ENCODE measurements around the gene SSR4. TPM values are rescaled to one million over a fixed set of nuclear protein-coding genes. Genes with fewer than 3 reads are reported as not detected.

SSR4 gene
- total and polyA plus RNA-seq, 2 of the 13 experiments (the other 11 are each of a cell fraction or from before 2014, with no cell fraction given), result 214 to 288 TPM

DNA sequence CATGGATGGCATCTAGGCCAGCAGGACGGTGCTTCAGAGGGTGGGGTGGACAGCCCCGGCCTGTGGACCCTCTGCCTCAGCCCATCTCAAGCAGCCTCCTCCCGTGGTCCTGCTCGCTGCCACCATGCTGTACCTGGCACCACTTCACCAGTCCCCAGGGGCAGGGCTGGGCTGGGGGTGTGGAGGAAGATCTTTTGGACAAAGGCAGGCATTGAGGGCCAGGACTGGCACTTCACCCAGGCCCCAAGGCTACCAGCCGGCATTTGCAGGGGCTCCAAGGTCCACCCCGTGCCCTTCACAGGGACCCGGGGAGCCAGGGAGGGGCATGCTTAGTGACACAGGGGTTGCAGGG is 29.7 kb upstream of the SSR4 start (continued):
- TF ChIP-seq, protein P1, sequence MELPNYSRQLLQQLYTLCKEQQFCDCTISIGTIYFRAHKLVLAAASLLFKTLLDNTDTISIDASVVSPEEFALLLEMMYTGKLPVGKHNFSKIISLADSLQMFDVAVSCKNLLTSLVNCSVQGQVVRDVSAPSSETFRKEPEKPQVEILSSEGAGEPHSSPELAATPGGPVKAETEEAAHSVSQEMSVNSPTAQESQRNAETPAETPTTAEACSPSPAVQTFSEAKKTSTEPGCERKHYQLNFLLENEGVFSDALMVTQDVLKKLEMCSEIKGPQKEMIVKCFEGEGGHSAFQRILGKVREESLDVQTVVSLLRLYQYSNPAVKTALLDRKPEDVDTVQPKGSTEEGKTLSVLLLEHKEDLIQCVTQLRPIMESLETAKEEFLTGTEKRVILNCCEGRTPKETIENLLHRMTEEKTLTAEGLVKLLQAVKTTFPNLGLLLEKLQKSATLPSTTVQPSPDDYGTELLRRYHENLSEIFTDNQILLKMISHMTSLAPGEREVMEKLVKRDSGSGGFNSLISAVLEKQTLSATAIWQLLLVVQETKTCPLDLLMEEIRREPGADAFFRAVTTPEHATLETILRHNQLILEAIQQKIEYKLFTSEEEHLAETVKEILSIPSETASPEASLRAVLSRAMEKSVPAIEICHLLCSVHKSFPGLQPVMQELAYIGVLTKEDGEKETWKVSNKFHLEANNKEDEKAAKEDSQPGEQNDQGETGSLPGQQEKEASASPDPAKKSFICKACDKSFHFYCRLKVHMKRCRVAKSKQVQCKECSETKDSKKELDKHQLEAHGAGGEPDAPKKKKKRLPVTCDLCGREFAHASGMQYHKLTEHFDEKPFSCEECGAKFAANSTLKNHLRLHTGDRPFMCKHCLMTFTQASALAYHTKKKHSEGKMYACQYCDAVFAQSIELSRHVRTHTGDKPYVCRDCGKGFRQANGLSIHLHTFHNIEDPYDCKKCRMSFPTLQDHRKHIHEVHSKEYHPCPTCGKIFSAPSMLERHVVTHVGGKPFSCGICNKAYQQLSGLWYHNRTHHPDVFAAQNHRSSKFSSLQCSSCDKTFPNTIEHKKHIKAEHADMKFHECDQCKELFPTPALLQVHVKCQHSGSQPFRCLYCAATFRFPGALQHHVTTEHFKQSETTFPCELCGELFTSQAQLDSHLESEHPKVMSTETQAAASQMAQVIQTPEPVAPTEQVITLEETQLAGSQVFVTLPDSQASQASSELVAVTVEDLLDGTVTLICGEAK (IDR thresholded peaks at IDR 0.05), result no peak
- TF ChIP-seq, protein P1 (CRISPR knock-in tag; IDR thresholded peaks at IDR 0.05), result no peak
- no peak for TF ChIP-seq AKAP8 (CRISPR knock-in tag; IDR thresholded peaks at IDR 0.05)
- TF ChIP-seq, protein P2, sequence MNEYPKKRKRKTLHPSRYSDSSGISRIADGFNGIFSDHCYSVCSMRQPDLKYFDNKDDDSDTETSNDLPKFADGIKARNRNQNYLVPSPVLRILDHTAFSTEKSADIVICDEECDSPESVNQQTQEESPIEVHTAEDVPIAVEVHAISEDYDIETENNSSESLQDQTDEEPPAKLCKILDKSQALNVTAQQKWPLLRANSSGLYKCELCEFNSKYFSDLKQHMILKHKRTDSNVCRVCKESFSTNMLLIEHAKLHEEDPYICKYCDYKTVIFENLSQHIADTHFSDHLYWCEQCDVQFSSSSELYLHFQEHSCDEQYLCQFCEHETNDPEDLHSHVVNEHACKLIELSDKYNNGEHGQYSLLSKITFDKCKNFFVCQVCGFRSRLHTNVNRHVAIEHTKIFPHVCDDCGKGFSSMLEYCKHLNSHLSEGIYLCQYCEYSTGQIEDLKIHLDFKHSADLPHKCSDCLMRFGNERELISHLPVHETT (CRISPR knock-in tag; conservative IDR thresholded peaks at IDR 0.05), result no peak
- TF ChIP-seq, protein P3, sequence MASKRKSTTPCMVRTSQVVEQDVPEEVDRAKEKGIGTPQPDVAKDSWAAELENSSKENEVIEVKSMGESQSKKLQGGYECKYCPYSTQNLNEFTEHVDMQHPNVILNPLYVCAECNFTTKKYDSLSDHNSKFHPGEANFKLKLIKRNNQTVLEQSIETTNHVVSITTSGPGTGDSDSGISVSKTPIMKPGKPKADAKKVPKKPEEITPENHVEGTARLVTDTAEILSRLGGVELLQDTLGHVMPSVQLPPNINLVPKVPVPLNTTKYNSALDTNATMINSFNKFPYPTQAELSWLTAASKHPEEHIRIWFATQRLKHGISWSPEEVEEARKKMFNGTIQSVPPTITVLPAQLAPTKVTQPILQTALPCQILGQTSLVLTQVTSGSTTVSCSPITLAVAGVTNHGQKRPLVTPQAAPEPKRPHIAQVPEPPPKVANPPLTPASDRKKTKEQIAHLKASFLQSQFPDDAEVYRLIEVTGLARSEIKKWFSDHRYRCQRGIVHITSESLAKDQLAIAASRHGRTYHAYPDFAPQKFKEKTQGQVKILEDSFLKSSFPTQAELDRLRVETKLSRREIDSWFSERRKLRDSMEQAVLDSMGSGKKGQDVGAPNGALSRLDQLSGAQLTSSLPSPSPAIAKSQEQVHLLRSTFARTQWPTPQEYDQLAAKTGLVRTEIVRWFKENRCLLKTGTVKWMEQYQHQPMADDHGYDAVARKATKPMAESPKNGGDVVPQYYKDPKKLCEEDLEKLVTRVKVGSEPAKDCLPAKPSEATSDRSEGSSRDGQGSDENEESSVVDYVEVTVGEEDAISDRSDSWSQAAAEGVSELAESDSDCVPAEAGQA (IDR thresholded peaks at IDR 0.05; ENCODE audit: low read depth), result no peak
- TF ChIP-seq, protein P3 (CRISPR knock-in tag; IDR thresholded peaks at IDR 0.05; ENCODE audit: borderline replicate concordance), result no peak
- TF ChIP-seq RCOR2 (CRISPR knock-in tag; IDR thresholded peaks at IDR 0.05), result no peak
- TF ChIP-seq MXI1 (IDR thresholded peaks at IDR 0.05; ENCODE audit: borderline replicate concordance, low read depth, low read length), result no peak
- no peak for TF ChIP-seq ZSCAN31 (CRISPR knock-in tag; IDR thresholded peaks at IDR 0.05; ENCODE audit: low read depth)
- peak; percentile 98 for TF ChIP-seq HNRNPL (IDR thresholded peaks at IDR 0.05; ENCODE audit: low read depth, low read length)
- TF ChIP-seq, protein P4, sequence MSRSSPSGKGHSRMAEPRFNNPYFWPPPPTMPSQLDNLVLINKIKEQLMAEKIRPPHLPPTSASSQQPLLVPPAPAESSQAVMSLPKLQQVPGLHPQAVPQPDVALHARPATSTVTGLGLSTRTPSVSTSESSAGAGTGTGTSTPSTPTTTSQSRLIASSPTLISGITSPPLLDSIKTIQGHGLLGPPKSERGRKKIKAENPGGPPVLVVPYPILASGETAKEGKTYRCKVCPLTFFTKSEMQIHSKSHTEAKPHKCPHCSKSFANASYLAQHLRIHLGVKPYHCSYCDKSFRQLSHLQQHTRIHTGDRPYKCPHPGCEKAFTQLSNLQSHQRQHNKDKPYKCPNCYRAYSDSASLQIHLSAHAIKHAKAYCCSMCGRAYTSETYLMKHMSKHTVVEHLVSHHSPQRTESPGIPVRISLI (CRISPR knock-in tag; IDR thresholded peaks at IDR 0.05; ENCODE audit: borderline replicate concordance), result no peak
- no peak for TF ChIP-seq REPIN1 (CRISPR knock-in tag; IDR thresholded peaks at IDR 0.05; ENCODE audit: borderline replicate concordance, low read depth)
